Testis (tissue), 3 donors: Measurements from ENCODE around the gene MYOM3. TPM values are rescaled to one million over a fixed set of nuclear protein-coding genes. Genes with fewer than 3 reads are reported as not detected.
"Not testable (repeated sequence)": the region's sequence is repeated elsewhere in the genome, so short reads cannot be mapped to it uniquely, and the experiment has no call there.

ENCODE experiments used
- DNase-seq: peaks from one replicate; pipeline ENCODE4 v3.0.0-alpha.2; 2019
- H3K27ac ChIP-seq, 2 donors: fragments of 200-600 bp; sonication (generic); one replicate each; pipeline ENCODE4 v1.5.1; 2019
- H3K27me3 ChIP-seq: fragments of 200-600 bp; sonication (generic); one replicate; pipeline ENCODE4 v1.5.1; 2019
- H3K36me3 ChIP-seq: fragments of 200-600 bp; sonication (generic); one replicate; pipeline ENCODE4 v1.5.1; 2017; ENCODE audit warnings: low read depth; ENCODE audit errors: missing control alignments
- H3K4me1 ChIP-seq: fragments of 200-600 bp; sonication (generic); one replicate; pipeline ENCODE4 v1.5.1; 2019
- H3K4me3 ChIP-seq, 2 donors: fragments of 200-600 bp; sonication (generic); one replicate each; pipeline ENCODE4 v1.5.1; 2017 to 2019
- H3K9me3 ChIP-seq: fragments of 200-600 bp; sonication (generic); one replicate; pipeline ENCODE4 v1.5.1; 2017
- POLR2A ChIP-seq: fragments of 450-650 bp; IDR thresholded peaks from one replicate; pipeline ENCODE4 v1.6.1; 2017; ENCODE audit warnings: antibody characterized with exemption, mild to moderate bottlenecking, moderate library complexity
- WGBS, 2 donors: methylation state at CpG; one replicate each; pipeline ENCODE4 v1.1.5; 2018; 5-methylcytosine and 5-hydroxymethylcytosine counted together
- intact Hi-C: fragments of 100-400 bp; cut with DNase I; formaldehyde crosslinking; loops from one replicate; pipeline ENCODE4 v1.15.1; 2023; ENCODE audit warnings: low total_unique reads
- polyA plus RNA-seq: library from polyadenylated mRNA; stranded (reverse); fragments of 350-450 nt; fragmentation: Illumina TruSeq; extraction: RNeasy Lipid Tissue Mini Kit (QIAGEN cat#74804); gene quantifications from one replicate; pipeline ENCODE4 v1.2.3, GENCODE V29; 2014; ENCODE audit warnings: low read depth, low replicate concordance; ENCODE audit not compliant: insufficient read depth
- total RNA-seq, 2 donors: library from RNA; depleted of rRNA; stranded (reverse); fragments of >200 nt; gene quantifications; one replicate each; pipeline ENCODE4 v1.2.3, GENCODE V29; 2016
- TF ChIP-seq, protein P1 (sequence below), 3 experiments: fragments of 450-650 bp in 2 of 3; fragments of 200-600 bp in 1 of 3; sonication (generic) in 1 of 3; IDR thresholded peaks; one replicate each; pipeline ENCODE4 v1.5.1; 2016 to 2019; ENCODE audit warnings: antibody characterized with exemption in 3 of 3, mild to moderate bottlenecking in 2 of 3, moderate library complexity in 1 of 3

The MYOM3 gene
- total and polyA plus RNA-seq, 3 donors from 2014 or later: 22.4 to 39.5 (median 26.8) TPM

DNA sequence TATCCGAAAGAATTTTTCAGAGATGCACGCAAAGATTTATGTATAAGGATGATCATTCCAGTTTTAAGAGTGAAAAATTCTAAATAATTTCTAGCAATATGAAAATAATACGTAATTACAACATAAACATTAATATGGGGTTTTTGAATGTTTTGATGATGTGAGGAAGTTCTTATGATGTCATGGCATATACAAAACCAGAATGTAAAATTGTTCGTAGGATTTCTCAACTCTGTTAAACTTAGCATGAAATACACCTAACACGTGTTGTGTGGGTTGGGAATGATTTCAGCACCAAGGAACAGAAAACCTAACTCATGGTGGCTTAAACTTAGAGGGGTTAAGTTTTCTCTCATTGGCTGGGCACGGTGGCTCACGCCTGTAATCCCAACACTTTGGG lies 62.2 kb downstream of the MYOM3 start:
- TF ChIP-seq, protein P1, sequence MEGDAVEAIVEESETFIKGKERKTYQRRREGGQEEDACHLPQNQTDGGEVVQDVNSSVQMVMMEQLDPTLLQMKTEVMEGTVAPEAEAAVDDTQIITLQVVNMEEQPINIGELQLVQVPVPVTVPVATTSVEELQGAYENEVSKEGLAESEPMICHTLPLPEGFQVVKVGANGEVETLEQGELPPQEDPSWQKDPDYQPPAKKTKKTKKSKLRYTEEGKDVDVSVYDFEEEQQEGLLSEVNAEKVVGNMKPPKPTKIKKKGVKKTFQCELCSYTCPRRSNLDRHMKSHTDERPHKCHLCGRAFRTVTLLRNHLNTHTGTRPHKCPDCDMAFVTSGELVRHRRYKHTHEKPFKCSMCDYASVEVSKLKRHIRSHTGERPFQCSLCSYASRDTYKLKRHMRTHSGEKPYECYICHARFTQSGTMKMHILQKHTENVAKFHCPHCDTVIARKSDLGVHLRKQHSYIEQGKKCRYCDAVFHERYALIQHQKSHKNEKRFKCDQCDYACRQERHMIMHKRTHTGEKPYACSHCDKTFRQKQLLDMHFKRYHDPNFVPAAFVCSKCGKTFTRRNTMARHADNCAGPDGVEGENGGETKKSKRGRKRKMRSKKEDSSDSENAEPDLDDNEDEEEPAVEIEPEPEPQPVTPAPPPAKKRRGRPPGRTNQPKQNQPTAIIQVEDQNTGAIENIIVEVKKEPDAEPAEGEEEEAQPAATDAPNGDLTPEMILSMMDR (IDR thresholded peaks at IDR 0.05): no peak
- no peak for TF ChIP-seq POLR2A
- Histone ChIP-seq H3K27me3 (no peaks in the 10 kb centered on the region), H3K4me3 (no peak overlapping the region), H3K27ac (no peak overlapping the region), H3K36me3 (no peaks in the 10 kb centered on the region), H3K9me3 (no peaks in the 10 kb centered on the region), H3K4me1 (peaks cover 12% of the 10 kb centered on the region)
- no peak for DNase-seq
- 94 to 95% methylated on average over 7 of the region's 7 CpGs for WGBS, 2 donors
- intact Hi-C loops: no loop called here

DNA sequence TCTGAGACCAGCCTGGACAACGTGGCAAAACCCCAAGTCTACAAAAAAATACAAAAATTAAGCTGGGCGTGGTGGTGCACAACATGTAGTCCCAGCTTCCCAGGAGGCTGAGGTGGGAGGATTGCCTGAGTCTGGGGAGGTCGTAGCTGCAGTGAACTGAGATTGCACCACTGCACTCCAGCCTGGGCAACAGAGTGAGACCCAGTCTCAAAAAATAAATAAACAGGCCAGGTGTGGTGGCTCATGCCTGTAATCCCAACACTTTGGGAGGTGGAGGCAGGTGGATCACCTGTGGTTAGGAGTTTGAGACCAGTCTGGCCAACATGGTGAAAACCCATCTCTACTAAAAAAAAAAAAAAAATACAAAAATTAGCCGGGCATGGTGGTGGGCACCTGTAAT lies 63.0 kb downstream of the MYOM3 start:
- peaks cover 12% of the 10 kb centered on the region for H3K4me1 ChIP-seq
- H3K27ac ChIP-seq, DNase-seq, H3K36me3 ChIP-seq, H3K9me3 ChIP-seq, H3K27me3 ChIP-seq, intact Hi-C loops, H3K4me3 ChIP-seq: not testable (repeated sequence)
- 92 to 96% methylated on average over 3 to 4 of the region's 4 CpGs for WGBS, 2 donors

DNA sequence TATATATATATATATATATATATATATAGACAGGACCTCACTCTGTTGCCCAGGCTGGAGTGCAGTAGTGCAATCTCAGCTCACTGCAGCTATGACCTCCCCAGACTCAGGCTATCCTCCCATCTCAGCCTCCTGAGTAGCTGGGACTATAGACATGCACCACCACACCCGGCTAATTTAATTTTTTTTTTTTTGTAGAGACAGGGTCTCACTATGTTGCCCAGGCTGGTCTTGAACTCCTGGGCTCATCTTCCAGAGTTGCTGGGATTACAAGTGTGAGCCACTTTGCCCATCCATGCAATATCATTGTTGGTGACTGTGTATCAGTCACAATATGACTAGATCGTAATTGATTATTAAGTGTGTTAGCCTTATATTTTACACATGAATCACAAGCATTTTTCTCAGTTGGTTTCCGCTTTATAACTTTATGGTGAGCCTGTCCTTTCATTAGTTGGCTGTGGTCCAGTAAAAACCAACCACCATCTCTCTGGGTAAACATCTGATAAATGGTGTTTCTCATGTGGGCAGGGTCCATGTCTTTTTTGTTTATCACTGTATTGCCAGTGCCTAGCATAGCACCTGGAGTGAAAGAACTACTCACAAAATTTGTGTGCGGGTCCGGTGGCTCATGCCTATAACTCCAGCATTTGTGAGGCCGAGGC lies 63.6 kb downstream of the MYOM3 start:
- Histone ChIP-seq H3K4me3 (no peak overlapping the region), H3K4me1 (peaks cover 12% of the 10 kb centered on the region), H3K9me3 (no peaks in the 10 kb centered on the region), H3K27me3 (no peaks in the 10 kb centered on the region), H3K36me3 (no peaks in the 10 kb centered on the region), H3K27ac (no peak overlapping the region)
- WGBS, 2 donors: 86 to 93% methylated on average over 6 of the region's 6 CpGs
- no peak for DNase-seq
- no peak for TF ChIP-seq POLR2A
- TF ChIP-seq, protein P1 (IDR thresholded peaks at IDR 0.05): no peak
- intact Hi-C loops: no loop called here

DNA sequence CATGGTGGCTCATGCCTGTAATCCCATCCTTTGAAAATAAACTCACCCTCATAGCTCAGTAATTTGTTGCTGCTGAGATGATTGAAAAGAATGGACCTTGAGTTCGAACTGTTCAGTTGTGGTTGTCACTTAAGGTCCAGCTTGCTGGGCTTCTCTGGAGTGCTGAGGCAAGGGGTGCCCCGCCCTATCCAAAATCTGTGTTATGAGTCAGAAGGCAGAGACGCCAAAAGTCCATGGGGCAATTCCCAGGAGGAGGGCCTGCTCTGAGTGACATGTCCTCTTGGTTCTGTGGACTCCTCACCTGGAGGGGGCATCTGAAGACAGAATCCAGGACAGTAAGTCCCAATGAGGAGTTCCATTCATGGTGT lies 64.8 kb downstream of the MYOM3 start:
- Histone ChIP-seq H3K27ac (no peak overlapping the region), H3K4me1 (peaks cover 12% of the 10 kb centered on the region), H3K27me3 (no peaks in the 10 kb centered on the region), H3K4me3 (no peak overlapping the region), H3K36me3 (no peaks in the 10 kb centered on the region), H3K9me3 (no peaks in the 10 kb centered on the region)
- TF ChIP-seq, protein P1 (IDR thresholded peaks at IDR 0.05): no peak
- no peak for TF ChIP-seq POLR2A
- DNase-seq: no peak
- 54 to 71% methylated on average over 3 of the region's 3 CpGs for whole genome bisulfite sequencing, 2 donors
- intact Hi-C loops: no loop called here

DNA sequence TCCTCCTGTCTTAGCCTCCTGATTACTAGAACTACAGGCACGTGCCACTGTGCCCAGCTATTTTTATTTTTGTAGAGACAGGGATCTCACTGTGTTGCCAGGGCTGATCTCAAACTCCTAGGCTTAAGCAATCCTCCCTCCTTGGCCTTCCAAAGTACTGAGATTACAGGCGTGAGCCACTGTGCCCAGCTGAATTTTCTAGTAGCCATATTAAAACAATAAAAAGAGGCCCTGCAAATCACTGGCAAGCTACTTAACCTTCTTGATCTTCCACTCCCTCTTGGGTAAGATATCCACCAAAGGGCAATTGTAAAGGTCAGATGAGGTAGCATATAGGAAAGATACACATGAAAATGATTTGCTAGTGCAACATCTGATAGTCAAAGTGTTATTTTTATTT lies 66.2 kb downstream of the MYOM3 start:
- intact Hi-C loops: no loop called here
- Histone ChIP-seq H3K27me3 (no peaks in the 10 kb centered on the region), H3K36me3 (no peaks in the 10 kb centered on the region), H3K4me3 (no peak overlapping the region), H3K27ac (peak overlapping the region in 1 of 2 donors; percentile 75), H3K4me1 (peaks cover 12% of the 10 kb centered on the region), H3K9me3 (no peaks in the 10 kb centered on the region)
- TF ChIP-seq, protein P1 (IDR thresholded peaks at IDR 0.05): no peak
- no peak for TF ChIP-seq POLR2A
- 42 to 64% methylated on average over 2 of the region's 2 CpGs for WGBS, 2 donors
- DNase-seq: peak; percentile 48

DNA sequence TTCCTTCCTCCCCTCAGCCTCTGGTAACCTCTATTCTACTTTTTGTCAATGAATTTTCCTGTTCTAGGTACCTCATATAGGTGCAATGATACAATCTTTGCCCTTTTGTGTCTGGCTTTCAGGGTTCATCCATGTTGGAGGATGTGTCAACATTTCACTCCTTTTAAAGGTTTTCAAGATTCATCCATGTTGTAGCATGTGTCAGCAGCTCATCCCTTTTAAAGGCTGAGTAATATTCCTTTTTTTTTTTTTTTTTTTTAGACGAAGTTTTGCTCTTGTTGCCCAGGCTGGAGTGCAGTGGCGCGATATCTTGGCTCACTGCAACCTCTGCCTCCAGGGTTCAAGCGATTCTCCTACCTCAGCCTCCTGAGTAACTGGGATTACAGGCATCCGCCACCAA lies 67.3 kb downstream of the MYOM3 start:
- H3K4me3 ChIP-seq, H3K9me3 ChIP-seq, intact Hi-C loops, H3K36me3 ChIP-seq, H3K27me3 ChIP-seq, DNase-seq, H3K27ac ChIP-seq: not testable (repeated sequence)
- 81 to 98% methylated on average over 5 of the region's 5 CpGs for WGBS, 2 donors
- H3K4me1 ChIP-seq: peaks cover 12% of the 10 kb centered on the region
